NB4 (cell line): ENCODE data around the gene GCLC.

Source experiments
- DNase-seq: peaks from one replicate; pipeline ENCODE4 v3.0.0; 2010; ENCODE audit warnings: low read depth
- H3K4me3 ChIP-seq: one replicate; pipeline ENCODE4 v1.5.1; 2011; ENCODE audit warnings: mild to moderate bottlenecking, low read depth, low read length, moderate library complexity
- CTCF ChIP-seq: IDR thresholded peaks from one replicate; pipeline ENCODE4 v1.5.1; 2012; ENCODE audit warnings: low read depth, low read length
- MAX ChIP-seq: IDR thresholded peaks from 2 replicates; pipeline ENCODE4 v1.6.1; 2011; ENCODE audit warnings: low read depth, low read length
- MYC ChIP-seq: IDR thresholded peaks from 2 replicates; pipeline ENCODE4 v1.6.1; 2011; ENCODE audit warnings: low read depth, low read length
- POLR2A ChIP-seq: IDR thresholded peaks from 2 replicates; pipeline ENCODE4 v1.6.1; 2011; ENCODE audit warnings: mild to moderate bottlenecking; ENCODE audit not compliant: insufficient read length; ENCODE audit errors: extremely low read depth

GCLC gene

GRCh38 chr6:53464927-53465460 is 79.9 kb downstream of the GCLC start:
- no peak for TF ChIP-seq MYC
- no peak for TF ChIP-seq POLR2A
- no peak for TF ChIP-seq CTCF
- no peak for TF ChIP-seq MAX
- no peak for DNase-seq
- no peak overlapping the region for H3K4me3 ChIP-seq

GRCh38 chr6:53464483-53464882 is 80.4 kb downstream of the GCLC start:
- no peak for DNase-seq
- TF ChIP-seq MYC: no peak
- no peak for TF ChIP-seq CTCF
- H3K4me3 ChIP-seq: no peak overlapping the region

GRCh38 chr6:53461696-53462095 is 83.2 kb downstream of the GCLC start:
- TF ChIP-seq POLR2A: no peak
- no peak for TF ChIP-seq CTCF
- TF ChIP-seq MYC: no peak
- no peak for TF ChIP-seq MAX
- no peak overlapping the region for H3K4me3 ChIP-seq
- DNase-seq: no peak

GRCh38 chr6:53461041-53461656 is 83.8 kb downstream of the GCLC start:
- peak; percentile 56 for DNase-seq
- no peak for TF ChIP-seq MAX
- no peak for TF ChIP-seq MYC
- no peak for TF ChIP-seq POLR2A
- no peak for TF ChIP-seq CTCF
- H3K4me3 ChIP-seq: no peak overlapping the region

- TF ChIP-seq MAX (no peak), CTCF (no peak), MYC (no peak), POLR2A (no peak)
- no peak for DNase-seq
- no peak overlapping the region for H3K4me3 ChIP-seq
Observed at GRCh38 chr6:53458105-53458866, 86.6 kb downstream of the GCLC start.
